Measurements from ENCODE around the gene STRN.

- TF ChIP-seq, protein P1, sequence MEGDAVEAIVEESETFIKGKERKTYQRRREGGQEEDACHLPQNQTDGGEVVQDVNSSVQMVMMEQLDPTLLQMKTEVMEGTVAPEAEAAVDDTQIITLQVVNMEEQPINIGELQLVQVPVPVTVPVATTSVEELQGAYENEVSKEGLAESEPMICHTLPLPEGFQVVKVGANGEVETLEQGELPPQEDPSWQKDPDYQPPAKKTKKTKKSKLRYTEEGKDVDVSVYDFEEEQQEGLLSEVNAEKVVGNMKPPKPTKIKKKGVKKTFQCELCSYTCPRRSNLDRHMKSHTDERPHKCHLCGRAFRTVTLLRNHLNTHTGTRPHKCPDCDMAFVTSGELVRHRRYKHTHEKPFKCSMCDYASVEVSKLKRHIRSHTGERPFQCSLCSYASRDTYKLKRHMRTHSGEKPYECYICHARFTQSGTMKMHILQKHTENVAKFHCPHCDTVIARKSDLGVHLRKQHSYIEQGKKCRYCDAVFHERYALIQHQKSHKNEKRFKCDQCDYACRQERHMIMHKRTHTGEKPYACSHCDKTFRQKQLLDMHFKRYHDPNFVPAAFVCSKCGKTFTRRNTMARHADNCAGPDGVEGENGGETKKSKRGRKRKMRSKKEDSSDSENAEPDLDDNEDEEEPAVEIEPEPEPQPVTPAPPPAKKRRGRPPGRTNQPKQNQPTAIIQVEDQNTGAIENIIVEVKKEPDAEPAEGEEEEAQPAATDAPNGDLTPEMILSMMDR (IDR thresholded peaks at IDR 0.05): no peak
- TF ChIP-seq REST (IDR thresholded peaks at IDR 0.05; ENCODE audit: insufficient read depth in 1 of 2, low read depth in 2 of 2, low read length in 1 of 2): no peak
These were observed 476 bp downstream of the STRN start for GRCh38 chr2:36965751-36966369.
